NCI-H748 treated with DMSO at 0.1 percent for 48 hours (cell line): Measurements from ENCODE around the gene TMEM178A.
"Not testable (repeated sequence)": the region's sequence is repeated elsewhere in the genome, so short reads cannot be mapped to it uniquely, and the experiment has no call there.

Source experiments
- DNase-seq: peaks from one replicate; lab custom pipeline; 2025; lab: John Stamatoyannopoulos, UW

TMEM178A gene

DNA sequence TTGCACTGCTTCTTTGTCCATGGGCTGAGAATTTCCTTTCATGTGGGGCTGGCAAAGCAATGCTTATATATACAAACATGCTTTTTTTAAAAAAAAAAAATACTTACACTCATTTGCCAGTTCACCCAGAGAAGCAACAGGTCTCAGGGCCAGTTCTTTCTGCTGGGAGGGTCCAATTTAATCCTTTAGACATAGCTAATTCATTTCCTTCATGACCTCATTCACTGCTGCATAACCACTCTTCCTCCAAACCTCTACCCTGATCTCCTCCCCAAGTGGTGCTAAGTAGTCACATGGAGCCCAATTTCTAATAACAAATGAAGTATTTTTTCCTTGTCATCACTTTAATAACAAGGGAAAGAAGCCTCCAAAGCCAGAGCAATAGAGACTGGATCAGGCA, 17.1 kb upstream of the TMEM178A start:
- DNase-seq, result no peak

DNA sequence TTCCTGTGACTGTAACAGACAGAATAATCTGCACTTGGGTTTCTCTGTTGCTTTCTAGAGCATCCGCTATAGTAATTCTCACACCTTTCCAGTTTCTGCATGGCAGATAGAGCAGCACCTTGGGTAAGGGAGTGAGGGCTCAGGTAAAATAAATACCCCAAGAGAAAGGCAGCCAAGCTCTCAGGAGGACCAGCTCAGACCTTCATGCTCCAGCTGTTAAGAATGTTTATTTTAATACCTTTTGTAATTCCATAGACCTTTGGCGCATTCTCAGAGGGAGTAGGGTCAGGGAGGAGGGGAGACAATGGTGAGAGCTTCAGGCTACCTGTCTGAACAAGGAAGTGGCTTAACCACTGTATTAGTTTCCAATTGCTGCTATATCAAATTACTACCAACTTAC, 16.2 kb upstream of the TMEM178A start:
- DNase-seq, result no peak

DNA sequence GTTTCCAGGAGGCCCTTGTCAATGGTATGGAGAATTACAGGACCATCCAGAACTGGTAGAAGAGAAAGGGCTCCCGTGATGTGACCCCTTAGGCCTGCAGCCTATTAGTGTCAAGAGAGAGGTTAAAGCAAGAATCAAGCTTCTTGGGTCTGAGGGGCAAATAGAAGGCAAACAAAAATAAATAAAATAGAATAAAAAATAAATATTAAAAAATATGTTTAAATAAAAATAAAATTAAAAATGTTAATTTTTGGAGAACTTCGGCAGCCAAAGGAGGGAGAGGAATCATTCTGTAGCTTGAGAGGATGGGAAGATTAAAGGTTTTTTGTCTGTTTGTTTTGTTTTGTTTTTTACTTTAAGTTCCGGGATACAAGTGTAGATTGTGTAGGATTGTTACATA, 15.2 kb upstream of the TMEM178A start:
- no peak for DNase-seq

DNA sequence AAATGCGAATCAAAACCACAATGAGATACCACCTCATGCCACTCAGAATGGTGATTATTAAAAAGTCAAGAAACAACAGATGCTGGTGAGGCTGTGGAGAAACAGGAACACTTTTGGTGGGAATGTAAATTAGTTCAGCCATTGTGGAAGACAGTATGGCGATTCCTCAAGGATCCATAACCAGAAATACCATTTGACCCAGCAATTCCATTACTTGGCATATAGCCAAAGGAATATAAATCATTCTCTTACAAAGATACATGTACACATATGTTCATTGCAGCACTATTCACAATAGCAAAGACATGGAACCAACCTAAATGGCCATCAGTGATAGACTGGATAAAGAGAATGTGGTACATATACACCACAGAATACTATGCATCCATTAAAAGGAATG, 9.5 kb upstream of the TMEM178A start:
- not testable (repeated sequence) for DNase-seq

DNA sequence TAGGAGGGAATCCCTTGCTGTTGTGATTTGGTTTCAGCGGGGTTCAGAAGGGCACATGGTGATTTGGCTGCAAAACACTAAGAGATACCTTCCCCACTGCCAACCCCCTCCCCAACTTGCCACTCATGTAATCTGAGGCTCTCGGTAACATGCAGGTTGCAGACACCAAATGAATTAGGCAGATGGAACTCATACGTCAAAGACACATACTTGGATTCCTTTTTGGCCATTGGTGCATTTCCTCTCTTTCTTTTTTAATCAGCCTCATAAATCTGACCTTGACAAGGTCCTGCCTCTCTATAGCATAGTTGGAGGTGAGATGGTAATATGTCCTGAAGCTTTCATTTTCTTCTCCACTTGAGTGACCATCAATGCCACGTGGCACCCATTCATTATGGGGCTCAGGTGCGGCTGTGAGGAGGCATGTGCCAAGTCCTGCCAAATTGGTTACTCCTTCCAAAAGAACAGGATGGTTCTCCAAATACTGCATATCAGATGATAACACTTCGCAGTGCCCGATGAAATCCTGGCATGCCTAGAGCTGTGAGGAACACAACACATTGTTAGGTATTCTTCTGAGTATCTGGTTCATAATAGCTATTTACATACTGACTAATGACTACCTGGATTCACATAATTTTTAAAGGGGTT, 8.3 kb upstream of the TMEM178A start:
- no peak for DNase-seq

DNA sequence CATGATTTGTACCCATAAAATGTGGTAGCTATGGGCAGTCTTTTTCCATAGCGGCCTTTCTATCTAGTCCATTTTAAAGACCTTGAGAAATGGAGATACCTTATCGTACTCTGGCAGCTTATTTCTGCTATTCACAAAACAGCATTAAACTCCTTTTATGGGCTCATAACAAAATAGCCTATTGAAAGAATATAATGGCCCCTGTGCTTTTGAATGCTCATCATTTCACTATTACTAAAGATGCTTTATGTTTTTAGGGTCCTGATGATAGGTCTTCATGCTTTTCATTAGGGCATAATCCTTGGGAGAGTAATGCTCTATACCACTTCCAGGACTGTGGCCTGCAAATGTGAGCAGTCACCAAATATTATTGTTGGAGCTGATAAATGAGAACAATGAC, 7.3 kb upstream of the TMEM178A start:
- DNase-seq, result no peak

DNA sequence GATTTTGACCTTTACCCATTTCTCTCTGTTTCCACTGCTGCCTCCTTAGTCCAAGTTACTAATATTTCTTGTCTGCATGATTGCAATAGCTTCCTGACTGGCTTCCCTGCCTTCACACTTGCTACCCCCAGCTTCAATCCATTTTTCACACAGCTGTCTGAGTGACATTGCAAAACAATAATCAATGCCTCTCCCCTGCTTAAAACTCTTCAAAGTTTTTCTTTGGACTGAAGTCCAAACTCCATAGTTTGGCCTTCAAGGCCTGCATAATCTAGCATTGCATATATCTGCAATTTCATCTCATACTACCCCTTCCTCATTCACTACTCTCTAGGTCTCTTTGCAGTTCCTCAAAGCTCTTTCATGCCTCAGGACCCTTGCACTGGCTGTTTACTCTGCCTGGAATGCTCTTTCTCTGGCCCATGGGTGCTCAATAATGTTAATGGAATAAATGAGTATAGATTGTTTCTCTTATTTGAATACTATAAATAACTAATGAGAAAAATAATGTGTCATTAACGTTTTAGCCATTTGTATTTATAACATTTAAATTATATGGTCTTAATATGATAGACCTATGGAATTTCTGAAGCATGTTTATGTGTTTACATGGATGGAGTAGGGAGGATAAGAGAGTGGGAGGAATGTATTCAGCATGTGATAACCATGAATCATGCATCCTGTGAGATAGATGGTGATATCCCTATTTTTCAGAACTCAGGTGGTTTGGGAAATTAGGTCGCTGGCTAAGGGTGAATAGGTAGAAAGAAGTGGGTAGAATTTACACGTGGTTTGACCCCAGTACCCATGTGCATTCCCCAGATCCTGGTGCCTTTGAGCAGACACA, 5.7 kb upstream of the TMEM178A start:
- no peak for DNase-seq

DNA sequence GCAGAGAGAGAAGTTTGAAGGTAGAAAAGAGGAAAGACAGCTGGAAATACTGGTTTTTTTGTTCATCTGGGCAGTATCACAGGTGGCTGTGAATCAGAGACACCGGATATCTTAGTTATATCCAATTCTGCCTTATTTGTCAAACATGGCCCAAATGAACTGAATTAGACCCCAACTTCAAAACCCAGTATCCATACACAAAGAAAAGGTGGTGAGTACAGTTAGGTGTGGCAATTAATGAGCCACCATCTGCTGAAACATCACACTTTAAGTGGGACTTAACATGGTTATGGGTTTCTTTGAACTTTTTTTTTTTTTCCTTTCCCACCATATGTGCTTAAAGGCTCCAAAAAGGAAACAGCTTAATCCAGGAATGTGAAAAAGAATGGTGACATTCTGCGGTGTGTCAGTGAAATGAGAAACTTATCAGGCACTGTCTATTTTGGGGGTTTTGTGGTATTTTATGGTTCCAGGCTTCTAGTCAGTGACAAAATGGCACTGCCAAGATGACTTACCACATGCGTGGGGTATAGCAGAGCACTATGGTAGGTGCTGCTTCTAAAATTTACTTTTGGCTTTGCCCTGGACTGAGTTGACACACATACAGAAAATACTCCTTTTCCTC, 5.0 kb upstream of the TMEM178A start:
- no peak for DNase-seq

DNA sequence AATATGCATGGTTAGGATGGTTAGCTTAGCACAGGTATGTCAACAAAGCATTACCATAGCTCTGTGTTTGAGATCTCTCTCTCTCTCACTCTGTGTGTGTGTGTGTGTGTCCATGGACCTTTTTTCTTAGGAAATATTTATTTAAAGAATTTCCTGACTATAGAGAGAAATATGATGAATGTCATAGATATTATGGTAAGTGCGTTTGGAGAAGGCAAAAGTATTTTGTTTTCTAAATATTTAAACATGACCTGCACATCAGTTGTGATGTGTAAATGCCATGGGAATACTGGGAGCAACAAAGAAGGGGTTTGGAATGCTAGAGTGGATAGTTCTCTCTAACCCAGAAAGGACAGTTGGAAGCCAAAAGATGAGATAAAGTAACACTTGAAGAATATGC, 3.9 kb upstream of the TMEM178A start:
- no peak for DNase-seq

DNA sequence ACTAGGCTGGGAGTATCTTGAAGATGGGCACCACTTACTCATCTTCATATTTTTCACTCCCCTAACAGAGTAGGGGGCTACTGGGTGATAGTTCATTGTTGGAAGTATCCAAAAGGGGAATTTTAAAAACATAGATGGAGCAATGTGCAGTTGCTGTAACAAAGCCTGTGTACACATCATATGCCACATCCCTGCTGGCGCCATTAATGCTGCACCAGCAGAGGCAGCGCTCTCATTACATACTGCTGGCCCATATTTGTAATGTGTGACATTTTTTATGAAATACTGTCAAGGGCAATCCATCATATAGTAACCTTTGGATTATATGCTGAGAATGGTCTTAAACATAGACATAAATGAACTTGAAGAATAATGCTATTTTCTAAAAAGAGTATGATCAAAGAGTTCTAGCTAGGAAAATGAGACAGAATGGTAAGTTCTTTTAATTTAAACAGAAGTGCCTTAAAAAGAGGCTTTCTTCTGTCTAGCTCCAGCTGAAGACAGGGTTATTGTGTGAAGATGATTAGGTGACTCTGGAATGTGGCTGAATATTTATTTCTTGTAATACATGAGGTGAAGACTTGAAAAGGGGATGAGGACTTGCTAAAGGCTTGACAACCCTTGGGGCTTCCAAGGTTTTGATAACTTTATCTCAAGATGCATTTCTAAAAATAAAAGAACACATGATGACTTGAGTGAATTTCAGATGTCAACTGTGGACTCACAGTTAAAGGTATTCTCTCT, 2.4 kb upstream of the TMEM178A start:
- DNase-seq, result no peak

DNA sequence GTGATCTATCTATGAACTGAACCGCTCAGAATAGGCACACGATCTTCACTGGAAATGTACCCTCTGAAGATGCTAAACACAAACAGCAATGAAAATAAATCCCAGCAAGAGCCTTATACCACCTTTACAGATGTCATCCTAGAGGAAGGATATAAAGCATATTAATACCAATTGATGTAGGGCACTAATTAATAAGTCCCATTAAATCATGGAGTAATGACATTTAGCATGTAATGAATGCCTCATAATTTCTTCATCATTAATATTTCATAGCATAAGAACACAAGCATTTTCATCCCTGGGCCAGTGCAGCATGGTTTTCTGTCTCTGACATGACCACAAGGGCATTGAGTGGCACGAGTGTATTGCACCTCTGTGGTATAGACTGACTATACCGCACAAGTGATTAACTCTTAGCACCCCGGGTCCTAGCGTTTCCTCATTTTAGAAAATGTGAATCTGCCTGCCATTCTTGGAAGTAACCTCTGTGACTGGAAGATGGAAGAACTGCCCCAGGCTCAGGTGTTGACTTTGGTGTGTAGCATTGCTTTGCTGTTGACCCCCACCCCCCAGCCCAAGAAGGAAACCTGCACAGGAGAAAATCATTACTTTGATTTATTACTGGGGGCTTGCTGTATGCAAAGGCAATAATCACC, 1.4 kb upstream of the TMEM178A start:
- DNase-seq, result no peak

DNA sequence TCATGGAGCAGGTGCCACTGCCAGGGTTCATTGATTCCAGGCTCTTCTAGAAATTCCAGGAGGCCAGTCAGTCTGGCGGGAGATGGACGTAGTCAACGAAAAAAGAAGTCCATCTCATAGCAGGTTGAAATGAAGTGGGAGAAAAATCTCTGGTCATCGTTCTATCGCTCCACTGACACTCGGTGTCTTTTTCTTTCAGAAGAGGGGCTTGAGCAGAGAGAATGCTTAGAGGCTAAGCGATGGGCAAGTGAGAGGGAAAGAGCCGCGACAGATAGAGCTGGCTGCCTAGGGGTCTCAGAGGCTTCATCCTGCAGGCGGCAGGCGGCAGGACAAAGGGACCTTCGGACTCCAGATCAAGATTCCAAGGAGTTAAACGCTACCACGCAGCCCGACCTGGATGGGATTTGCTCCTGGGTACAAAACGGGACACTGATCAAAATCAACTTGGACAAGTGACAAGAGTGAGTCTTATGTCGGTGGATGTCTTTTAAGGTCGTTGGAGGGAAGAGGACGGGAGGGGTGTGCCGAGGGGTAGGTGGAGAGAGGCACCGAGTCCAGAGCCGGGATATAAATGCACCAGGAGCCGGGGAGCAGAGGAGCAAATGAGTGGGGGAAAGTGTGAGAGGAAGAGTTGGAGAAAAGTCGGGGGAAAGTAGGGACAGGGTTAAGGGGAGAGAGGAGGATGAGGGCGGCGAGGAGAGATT, 677 bp upstream of the TMEM178A start:
- DNase-seq, result no peak

DNA sequence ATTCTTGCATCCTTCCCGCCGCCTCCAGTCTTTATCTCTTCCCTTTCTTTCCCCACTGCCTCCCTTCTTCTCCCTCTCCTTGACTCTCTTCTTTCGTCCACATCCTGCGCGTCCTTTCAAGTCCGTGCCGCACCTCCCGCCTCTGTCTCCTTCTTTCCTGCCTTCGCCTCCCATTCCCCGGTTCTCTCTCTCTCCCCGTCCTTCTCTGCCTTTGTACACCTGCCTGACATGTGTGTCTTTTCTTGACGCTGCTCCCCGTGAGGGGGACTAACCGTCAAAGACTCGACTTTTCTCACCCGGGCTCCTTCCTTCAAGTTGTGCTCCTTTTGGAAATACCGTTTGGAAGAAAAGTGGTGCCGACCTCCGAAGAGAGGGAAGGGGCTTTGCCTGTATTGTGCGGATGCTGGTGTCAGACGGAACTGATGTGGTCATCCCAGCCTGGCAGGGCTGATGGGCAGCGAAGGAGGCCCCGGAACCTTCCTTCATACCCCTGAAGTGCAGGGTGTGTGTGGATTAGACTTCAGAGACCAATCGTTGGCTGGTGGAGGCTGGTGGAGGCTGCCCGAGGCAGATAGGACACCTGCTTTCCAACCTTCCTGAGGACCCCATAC, 879 bp downstream of the TMEM178A start:
- no peak for DNase-seq

DNA sequence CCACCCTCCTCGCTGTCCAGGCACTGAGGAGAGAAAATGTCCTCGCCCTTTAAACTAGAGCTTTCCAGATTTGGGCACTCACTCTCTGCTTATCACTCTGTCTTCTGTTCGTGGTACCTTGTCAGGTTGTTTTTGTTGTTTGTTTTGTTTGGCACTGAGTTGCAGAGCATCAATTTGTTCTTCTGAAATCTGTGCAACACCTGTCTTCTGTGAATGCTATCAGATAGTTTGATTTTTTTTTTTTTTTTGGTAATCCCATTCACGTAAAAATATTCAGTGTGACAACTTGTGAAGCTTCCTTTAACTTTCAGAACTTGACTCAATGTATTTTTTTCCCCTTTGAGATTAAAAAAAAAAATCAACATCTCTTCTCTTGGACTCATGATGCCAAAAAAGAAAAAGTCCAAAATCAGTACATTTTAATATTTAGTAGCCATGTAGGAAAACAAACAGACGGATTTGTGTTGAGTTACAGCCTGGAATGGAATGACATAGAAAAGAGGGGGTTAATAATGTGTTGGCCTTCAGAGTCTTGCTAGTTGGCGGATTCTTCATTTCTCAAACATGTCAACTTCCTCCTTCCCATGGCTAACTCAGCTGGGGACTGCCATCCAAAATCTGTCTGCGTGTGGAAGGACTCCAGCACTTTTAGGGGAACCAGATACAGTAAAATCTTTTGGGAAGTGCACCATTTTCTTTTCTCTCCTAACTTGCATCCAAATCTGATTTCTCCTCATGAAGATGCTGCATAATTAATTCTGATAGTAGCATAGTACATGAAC, 1.6 kb downstream of the TMEM178A start:
- DNase-seq, result no peak

DNA sequence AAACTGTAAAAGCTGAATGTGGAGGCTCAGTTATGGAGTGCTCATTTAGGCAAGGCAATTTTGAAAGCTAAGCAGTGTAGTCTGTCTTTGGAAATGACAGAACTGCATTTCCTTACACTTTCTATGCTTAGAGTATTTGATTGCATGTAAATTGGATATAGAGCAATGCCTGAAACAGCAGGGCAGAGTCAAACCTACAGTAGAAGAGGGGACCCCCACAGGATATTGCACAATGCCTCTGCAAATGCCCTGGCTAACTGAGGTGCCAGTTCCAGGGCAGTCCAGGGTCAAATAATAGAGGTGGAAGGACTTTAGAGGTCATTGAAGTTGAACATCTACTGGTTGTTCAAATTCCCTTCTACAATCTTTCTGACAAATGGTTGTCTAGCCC, 2.2 kb downstream of the TMEM178A start:
- no peak for DNase-seq

DNA sequence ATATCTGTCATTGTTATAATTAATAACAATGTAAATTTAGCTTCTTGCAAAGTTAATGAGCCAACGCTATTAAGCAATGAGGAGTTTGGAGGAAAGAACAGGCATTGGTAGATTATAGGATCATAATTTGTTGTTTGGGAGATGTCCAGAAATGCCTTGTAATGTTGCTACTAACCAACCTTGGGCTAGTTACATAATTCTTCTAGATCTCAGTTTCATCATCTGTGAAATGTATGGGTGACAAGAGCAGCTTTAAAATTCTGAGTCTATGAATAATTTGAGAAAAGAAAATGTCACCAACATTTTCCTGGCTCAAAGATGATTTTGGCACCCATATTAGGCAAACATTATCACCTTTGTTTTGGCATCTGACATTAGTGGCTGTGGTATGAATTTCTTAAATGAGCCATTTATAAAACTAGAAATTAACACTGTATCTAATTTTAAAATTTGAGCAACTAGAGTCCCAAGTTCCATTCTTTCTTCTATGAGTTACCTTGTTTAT, 2.9 kb downstream of the TMEM178A start:
- DNase-seq, result no peak

DNA sequence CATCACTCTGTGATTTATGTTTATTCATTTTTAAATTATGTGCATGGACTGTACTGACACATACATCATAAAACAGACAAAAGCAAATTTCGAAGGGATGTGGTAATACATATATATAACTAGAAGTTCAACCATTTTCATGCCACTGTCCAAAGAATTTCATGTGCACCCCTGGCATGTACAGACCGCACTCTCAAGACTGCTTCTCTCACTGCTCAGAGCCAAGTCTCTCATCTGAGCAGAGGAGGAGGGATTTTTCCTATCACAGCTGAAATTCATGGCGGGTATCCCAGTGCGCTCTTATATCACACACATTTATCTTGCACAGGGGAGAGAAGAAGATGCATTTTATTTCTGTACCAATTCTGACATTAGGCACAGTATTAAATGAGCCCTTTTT, 5.9 kb downstream of the TMEM178A start:
- DNase-seq, result no peak

DNA sequence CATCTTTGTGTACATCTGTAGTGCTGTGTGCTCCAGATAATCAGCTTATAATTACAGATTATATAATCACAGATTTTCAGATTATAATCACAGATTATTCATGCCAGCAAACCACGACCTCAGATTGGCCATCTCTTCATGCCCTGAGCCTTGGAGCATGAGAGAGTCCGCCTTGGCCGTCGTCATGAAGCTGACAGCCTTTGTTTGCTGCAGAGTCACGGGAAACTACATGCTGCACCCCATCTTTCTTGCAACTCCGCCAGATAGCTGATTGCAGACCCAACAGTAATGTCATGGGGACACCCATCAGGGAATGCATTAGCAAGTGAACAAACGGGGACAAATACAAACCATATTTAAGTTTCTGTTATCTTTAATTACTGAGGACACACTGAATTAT, 7.3 kb downstream of the TMEM178A start:
- no peak for DNase-seq

DNA sequence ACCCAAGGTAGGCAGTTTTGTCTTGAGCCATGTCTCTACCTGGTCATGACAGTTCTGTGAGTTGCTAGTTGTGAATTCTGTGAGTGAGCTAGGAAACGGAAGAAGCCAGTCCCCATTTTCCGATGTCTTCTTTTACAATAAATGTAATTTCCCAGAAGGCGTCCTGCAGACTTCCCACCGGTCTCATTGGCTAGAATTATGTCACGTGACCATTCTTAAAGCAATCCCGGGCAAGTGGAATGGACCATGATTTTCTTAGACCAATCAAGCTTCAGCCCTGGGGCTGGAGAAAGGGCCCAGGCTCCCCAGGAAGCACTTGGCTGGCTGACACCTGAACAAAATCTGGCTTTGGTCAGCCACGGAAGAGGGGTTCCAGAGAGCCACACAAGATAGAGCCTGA, 10.6 kb downstream of the TMEM178A start:
- DNase-seq, result no peak

DNA sequence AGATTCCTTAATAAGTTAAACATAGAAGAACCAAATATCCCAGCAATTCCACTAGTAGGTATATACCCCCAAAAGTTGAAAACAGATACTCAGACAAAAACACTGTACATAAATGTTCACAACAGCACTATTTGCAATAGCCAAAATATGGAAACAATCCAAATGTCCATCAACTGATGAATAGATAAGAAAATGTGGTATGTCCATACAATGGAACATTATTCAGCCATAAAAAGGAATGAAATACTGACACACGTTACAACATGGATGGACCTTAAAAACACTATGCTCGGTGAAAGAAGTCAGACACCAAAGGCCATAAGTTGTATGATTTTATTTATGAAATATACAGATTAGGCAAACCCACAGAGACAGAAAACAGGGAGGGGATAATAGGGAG, 12.5 kb downstream of the TMEM178A start:
- no peak for DNase-seq
